ENCODE data around the gene BCAN. TPM values are rescaled to one million over a fixed set of nuclear protein-coding genes. Genes with fewer than 3 reads are reported as not detected.

BCAN gene, protein sequence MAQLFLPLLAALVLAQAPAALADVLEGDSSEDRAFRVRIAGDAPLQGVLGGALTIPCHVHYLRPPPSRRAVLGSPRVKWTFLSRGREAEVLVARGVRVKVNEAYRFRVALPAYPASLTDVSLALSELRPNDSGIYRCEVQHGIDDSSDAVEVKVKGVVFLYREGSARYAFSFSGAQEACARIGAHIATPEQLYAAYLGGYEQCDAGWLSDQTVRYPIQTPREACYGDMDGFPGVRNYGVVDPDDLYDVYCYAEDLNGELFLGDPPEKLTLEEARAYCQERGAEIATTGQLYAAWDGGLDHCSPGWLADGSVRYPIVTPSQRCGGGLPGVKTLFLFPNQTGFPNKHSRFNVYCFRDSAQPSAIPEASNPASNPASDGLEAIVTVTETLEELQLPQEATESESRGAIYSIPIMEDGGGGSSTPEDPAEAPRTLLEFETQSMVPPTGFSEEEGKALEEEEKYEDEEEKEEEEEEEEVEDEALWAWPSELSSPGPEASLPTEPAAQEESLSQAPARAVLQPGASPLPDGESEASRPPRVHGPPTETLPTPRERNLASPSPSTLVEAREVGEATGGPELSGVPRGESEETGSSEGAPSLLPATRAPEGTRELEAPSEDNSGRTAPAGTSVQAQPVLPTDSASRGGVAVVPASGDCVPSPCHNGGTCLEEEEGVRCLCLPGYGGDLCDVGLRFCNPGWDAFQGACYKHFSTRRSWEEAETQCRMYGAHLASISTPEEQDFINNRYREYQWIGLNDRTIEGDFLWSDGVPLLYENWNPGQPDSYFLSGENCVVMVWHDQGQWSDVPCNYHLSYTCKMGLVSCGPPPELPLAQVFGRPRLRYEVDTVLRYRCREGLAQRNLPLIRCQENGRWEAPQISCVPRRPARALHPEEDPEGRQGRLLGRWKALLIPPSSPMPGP
- polyA plus RNA-seq: 1 to 10 TPM in 1 of 4 donors, under 1 TPM in 1, not detected in 2; 0.36 to 1.9 TPM
- long read RNA-seq, donor 1: 0 reads
- long read RNA-seq, donor 2: 0 reads
- long read RNA-seq, donor 3, partial matches to known transcripts: 0 of 6 reads
- long read RNA-seq, donor 3, other reads (novel, unspliced or antisense): 6 of 6 reads
- long read RNA-seq, donor 4: 0 reads
- long read RNA-seq, donor 5: 0 reads
- long read RNA-seq, donor 6: 0 reads
- long read RNA-seq, donor 7: 0 reads
- long read RNA-seq, donor 8: 0 reads
- long read RNA-seq, donor 9: 0 reads
- long read RNA-seq, donor 10, partial matches to known transcripts: 16 of 19 reads
- long read RNA-seq, donor 10, other reads (novel, unspliced or antisense): 0 of 19 reads

DNA sequence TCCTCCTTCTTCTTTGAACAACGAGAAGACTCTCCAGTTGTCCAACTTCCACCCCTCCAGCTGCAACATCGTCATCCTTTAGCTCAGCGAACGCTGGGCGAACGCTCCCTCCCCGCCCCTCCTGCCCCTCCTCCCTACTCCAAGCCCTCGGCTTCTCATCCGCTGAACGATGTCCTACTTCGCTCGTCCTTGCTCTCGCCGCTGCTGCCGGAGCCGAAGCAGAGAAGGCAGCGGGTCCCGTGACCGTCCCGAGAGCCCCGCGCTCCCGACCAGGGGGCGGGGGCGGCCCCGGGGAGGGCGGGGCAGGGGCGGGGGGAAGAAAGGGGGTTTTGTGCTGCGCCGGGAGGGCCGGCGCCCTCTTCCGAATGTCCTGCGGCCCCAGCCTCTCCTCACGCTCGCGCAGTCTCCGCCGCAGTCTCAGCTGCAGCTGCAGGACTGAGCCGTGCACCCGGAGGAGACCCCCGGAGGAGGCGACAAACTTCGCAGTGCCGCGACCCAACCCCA, at the start of gene BCAN:
BCAN (plus strand) TSS at position 357 of the 504 bp plus-strand sequence. CDS start 3,938 bp downstream, outside the sequence.
- H3K27me3 ChIP-seq (ENCODE audit: control insufficient read depth in 3 of 3, insufficient read depth in 3 of 3, low read length in 3 of 3): peaks cover 3 to 69% (median 29%) of the 10 kb centered on the region in 3 donors
- H3K4me3 ChIP-seq (ENCODE audit: low read depth in 1 of 3, low read length in 3 of 3): peak within 1 kb of the TSS in 2 of 3 donors; percentile 23 to 27
- H3K4me1 ChIP-seq (ENCODE audit: control insufficient read depth in 3 of 3, insufficient read depth in 2 of 3, low read depth in 1 of 3, low read length in 2 of 3): peaks cover 0 to 15% (median 0%) of the 10 kb centered on the region in 3 donors
- peak in 1 of 2 donors; percentile 51 for DNase-seq
- 3 to 23% (median 18%) methylated on average over 38 to 46 of the region's 46 CpGs for WGBS, 3 donors
- no peaks in the 10 kb centered on the region for H3K9me3 ChIP-seq (ENCODE audit: control insufficient read depth in 2 of 2, insufficient read depth in 1 of 2, low read depth in 1 of 2, low read length in 1 of 2)
- no peak for FAIRE-seq
- no peak within 1 kb of the TSS for H3K27ac ChIP-seq (ENCODE audit: low read depth in 1 of 3, low read length in 2 of 3)
- peaks cover 0 to 23% (median 5%) of the 10 kb centered on the region in 3 donors for H3K36me3 ChIP-seq (ENCODE audit: control insufficient read depth in 3 of 3, insufficient read depth in 2 of 3, low read depth in 1 of 3, low read length in 3 of 3)

DNA sequence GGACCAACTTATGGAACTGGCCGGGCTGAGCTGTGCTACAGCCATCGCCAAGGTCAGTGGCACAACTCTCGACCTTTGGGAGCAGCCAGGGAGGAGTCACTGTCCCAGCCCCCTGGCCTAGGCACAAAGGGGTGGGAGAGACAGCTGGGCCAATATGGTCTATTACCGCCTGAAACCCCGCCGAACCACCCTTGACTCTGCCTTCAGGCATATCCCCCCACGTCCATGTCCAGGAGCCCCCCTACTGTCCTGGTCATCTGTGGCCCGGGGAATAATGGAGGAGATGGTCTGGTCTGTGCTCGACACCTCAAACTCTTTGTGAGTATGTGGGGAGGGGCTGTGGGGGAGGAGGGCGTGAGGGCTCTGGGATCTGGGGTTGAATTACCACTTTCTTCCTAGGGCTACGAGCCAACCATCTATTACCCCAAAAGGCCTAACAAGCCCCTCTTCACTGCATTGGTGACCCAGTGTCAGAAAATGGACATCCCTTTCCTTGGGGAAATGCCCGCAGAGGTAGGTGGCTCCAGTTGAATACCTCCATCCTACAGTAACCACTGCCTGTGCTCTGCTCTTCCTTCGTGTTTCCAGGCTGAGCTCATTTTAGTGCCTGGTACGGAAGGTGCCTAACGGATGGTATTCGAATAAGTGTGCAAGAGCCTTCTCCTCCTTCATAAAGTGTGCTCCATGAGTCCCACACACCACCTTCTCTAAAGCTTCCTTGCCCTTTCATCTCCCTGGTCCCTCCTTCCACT, 49.6 kb upstream of the BCAN start:
- Histone ChIP-seq H3K27me3 (ENCODE audit: control insufficient read depth in 3 of 3, insufficient read depth in 3 of 3, low read length in 3 of 3) (no peaks in the 10 kb centered on the region), H3K4me3 (ENCODE audit: low read depth in 1 of 3, low read length in 3 of 3) (peak overlapping the region; percentile 69 to 90 (median 71)), H3K36me3 (ENCODE audit: control insufficient read depth in 3 of 3, insufficient read depth in 2 of 3, low read depth in 1 of 3, low read length in 3 of 3) (peaks cover 0 to 39% (median 2%) of the 10 kb centered on the region in 3 donors), H3K4me1 (ENCODE audit: control insufficient read depth in 3 of 3, insufficient read depth in 2 of 3, low read depth in 1 of 3, low read length in 2 of 3) (peaks cover 0 to 7% (median 0%) of the 10 kb centered on the region in 3 donors), H3K9me3 (ENCODE audit: control insufficient read depth in 2 of 2, insufficient read depth in 1 of 2, low read depth in 1 of 2, low read length in 1 of 2) (no peaks in the 10 kb centered on the region), H3K27ac (ENCODE audit: low read depth in 1 of 3, low read length in 2 of 3) (peak overlapping the region; percentile 38 to 75 (median 61))
- FAIRE-seq: no peak
- no peak for DNase-seq
- 36 to 45% (median 37%) methylated on average over 16 of the region's 16 CpGs for WGBS, 3 donors

DNA sequence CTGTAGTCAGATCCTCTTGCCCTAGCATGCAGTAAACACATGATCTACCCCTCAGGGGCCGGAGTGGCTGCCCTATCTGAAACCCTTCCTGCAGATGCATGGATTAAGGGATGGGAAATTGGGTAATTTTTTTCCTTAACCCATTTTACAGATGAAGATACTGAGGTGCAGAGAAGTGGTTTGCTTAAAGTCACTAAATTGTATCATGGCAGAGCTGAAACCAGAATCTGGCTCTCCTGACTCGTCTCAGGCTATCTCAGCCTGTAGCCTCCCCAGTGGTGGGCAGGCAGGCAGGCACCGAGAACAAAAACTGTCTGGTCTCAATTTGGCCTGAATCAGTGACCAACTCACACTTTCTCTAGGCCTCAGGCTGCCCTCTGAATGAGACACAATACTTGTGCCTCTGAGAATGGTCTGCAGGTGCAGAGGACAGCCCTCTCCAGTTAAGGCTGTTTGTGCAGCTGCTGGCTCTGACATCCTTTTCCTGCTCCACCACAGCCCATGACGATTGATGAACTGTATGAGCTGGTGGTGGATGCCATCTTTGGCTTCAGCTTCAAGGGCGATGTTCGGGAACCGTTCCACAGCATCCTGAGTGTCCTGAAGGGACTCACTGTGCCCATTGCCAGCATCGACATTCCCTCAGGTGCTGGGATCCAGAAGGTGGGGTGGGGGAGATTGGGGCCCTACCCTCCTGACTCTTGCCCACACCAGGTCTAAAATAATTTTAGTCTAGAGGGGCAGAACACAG, 48.8 kb upstream of the BCAN start:
- H3K4me1 ChIP-seq (ENCODE audit: control insufficient read depth in 3 of 3, insufficient read depth in 2 of 3, low read depth in 1 of 3, low read length in 2 of 3): peaks cover 0 to 7% (median 0%) of the 10 kb centered on the region in 3 donors
- H3K9me3 ChIP-seq (ENCODE audit: control insufficient read depth in 2 of 2, insufficient read depth in 1 of 2, low read depth in 1 of 2, low read length in 1 of 2): no peaks in the 10 kb centered on the region
- H3K27ac ChIP-seq (ENCODE audit: low read depth in 1 of 3, low read length in 2 of 3): no peak overlapping the region
- H3K36me3 ChIP-seq (ENCODE audit: control insufficient read depth in 3 of 3, insufficient read depth in 2 of 3, low read depth in 1 of 3, low read length in 3 of 3): peaks cover 0 to 46% (median 6%) of the 10 kb centered on the region in 3 donors
- no peaks in the 10 kb centered on the region for H3K27me3 ChIP-seq (ENCODE audit: control insufficient read depth in 3 of 3, insufficient read depth in 3 of 3, low read length in 3 of 3)
- 80 to 82% (median 82%) methylated on average over 8 of the region's 8 CpGs for WGBS, 3 donors
- FAIRE-seq (no peak), DNase-seq (no peak)
- no peak overlapping the region for H3K4me3 ChIP-seq (ENCODE audit: low read depth in 1 of 3, low read length in 3 of 3)

DNA sequence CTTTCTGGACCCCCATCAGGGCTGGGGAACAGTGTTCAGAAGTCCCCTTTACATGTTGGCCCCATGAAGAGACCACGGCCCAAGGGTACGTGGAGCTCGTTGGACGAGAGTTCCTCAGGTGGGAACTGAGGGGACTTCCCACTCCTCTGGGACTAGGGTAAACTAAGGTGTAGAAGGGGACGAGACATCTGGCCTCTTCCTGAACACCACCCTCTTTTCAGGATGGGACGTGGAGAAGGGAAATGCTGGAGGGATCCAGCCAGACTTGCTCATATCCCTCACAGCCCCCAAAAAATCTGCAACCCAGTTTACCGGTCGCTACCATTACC, 48.3 kb upstream of the BCAN start:
- H3K27ac ChIP-seq (ENCODE audit: low read depth in 1 of 3, low read length in 2 of 3): no peak overlapping the region
- no peak for FAIRE-seq
- DNase-seq: no peak
- WGBS, 3 donors: 81 to 91% (median 86%) methylated on average over 8 of the region's 8 CpGs
- peaks cover 0 to 50% (median 8%) of the 10 kb centered on the region in 3 donors for H3K36me3 ChIP-seq (ENCODE audit: control insufficient read depth in 3 of 3, insufficient read depth in 2 of 3, low read depth in 1 of 3, low read length in 3 of 3)
- no peaks in the 10 kb centered on the region for H3K27me3 ChIP-seq (ENCODE audit: control insufficient read depth in 3 of 3, insufficient read depth in 3 of 3, low read length in 3 of 3)
- no peaks in the 10 kb centered on the region for H3K9me3 ChIP-seq (ENCODE audit: control insufficient read depth in 2 of 2, insufficient read depth in 1 of 2, low read depth in 1 of 2, low read length in 1 of 2)
- peaks cover 0 to 7% (median 0%) of the 10 kb centered on the region in 3 donors for H3K4me1 ChIP-seq (ENCODE audit: control insufficient read depth in 3 of 3, insufficient read depth in 2 of 3, low read depth in 1 of 3, low read length in 2 of 3)
- no peak overlapping the region for H3K4me3 ChIP-seq (ENCODE audit: low read depth in 1 of 3, low read length in 3 of 3)

DNA sequence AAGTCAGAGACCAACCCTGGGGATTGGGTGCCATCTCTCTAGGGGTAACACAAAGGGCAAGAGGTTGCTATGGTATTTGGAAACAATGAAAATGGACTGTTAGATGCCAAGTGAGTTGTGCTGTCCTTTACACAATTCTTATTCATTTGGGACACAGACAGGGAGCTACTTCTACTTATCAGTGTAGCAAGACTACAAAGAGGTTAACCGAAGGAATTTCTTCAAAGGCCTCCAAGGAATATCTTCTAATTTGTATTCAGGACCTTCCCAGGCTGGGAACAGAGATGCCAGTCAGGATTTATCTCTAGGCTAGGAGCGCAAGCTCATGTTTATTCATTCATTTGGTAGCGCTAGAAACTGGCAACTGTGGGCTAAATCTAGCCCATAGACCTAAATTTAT, 47.7 kb upstream of the BCAN start:
- no peak overlapping the region for H3K4me3 ChIP-seq (ENCODE audit: low read depth in 1 of 3, low read length in 3 of 3)
- FAIRE-seq: no peak
- H3K9me3 ChIP-seq (ENCODE audit: control insufficient read depth in 2 of 2, insufficient read depth in 1 of 2, low read depth in 1 of 2, low read length in 1 of 2): no peaks in the 10 kb centered on the region
- no peak overlapping the region for H3K27ac ChIP-seq (ENCODE audit: low read depth in 1 of 3, low read length in 2 of 3)
- DNase-seq: no peak
- peaks cover 0 to 7% (median 0%) of the 10 kb centered on the region in 3 donors for H3K4me1 ChIP-seq (ENCODE audit: control insufficient read depth in 3 of 3, insufficient read depth in 2 of 3, low read depth in 1 of 3, low read length in 2 of 3)
- no peaks in the 10 kb centered on the region for H3K27me3 ChIP-seq (ENCODE audit: control insufficient read depth in 3 of 3, insufficient read depth in 3 of 3, low read length in 3 of 3)
- WGBS, 3 donors: 78 to 85% (median 82%) methylated on average over 3 of the region's 3 CpGs
- H3K36me3 ChIP-seq (ENCODE audit: control insufficient read depth in 3 of 3, insufficient read depth in 2 of 3, low read depth in 1 of 3, low read length in 3 of 3): peaks cover 0 to 55% (median 11%) of the 10 kb centered on the region in 3 donors

DNA sequence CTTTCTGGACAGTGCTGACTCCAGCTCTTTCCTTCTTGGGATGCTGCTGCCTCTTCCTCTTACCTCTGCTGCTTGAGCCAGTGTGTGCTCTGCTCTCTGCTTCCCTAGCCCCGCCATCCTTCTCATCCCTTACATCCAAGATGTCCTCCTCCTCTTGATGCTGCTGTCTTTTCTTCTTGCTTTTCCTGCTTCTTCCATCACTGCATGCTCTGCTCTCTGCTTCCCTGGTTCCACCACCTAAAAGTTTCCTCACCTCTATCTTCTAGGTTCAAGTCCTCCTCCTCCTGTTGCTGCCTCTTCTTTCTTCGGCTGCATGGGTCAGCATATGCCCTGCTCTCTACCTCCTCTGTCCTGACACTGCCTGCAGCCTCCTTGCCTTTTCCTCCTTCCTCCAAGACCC, 46.9 kb upstream of the BCAN start:
- no peak overlapping the region for H3K4me3 ChIP-seq (ENCODE audit: low read depth in 1 of 3, low read length in 3 of 3)
- DNase-seq (no peak), FAIRE-seq (no peak)
- WGBS, 3 donors: 87 to 97% (median 95%) methylated on average over 2 of the region's 2 CpGs
- H3K27me3 ChIP-seq (ENCODE audit: control insufficient read depth in 3 of 3, insufficient read depth in 3 of 3, low read length in 3 of 3): no peaks in the 10 kb centered on the region
- H3K9me3 ChIP-seq (ENCODE audit: control insufficient read depth in 2 of 2, insufficient read depth in 1 of 2, low read depth in 1 of 2, low read length in 1 of 2): no peaks in the 10 kb centered on the region
- H3K27ac ChIP-seq (ENCODE audit: low read depth in 1 of 3, low read length in 2 of 3): no peak overlapping the region
- peaks cover 0 to 7% (median 0%) of the 10 kb centered on the region in 3 donors for H3K4me1 ChIP-seq (ENCODE audit: control insufficient read depth in 3 of 3, insufficient read depth in 2 of 3, low read depth in 1 of 3, low read length in 2 of 3)
- H3K36me3 ChIP-seq (ENCODE audit: control insufficient read depth in 3 of 3, insufficient read depth in 2 of 3, low read depth in 1 of 3, low read length in 3 of 3): peaks cover 0 to 55% (median 11%) of the 10 kb centered on the region in 3 donors

DNA sequence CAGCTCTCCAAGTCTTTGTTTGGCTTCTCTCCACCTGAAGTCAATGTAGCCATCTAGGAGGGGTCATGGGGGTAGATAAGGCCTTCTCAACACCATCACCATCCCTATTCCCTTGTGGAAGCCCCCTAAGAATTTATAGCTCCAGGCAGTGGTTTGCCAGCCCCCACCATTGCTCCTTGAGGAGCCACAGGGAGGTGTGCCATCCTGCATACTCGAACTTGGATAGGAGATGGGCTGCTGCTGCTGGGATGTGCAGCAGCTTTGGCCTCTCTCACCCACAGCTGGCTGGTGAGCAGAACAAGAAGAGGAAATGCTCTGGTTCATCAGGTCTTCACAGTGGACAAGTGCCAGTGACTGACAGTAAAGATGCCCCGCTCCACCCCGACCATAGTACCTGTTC, 45.5 kb upstream of the BCAN start:
- 80 to 85% (median 80%) methylated on average over 3 of the region's 3 CpGs for WGBS, 3 donors
- peaks cover 0 to 9% (median 2%) of the 10 kb centered on the region in 3 donors for H3K4me1 ChIP-seq (ENCODE audit: control insufficient read depth in 3 of 3, insufficient read depth in 2 of 3, low read depth in 1 of 3, low read length in 2 of 3)
- no peak overlapping the region for H3K4me3 ChIP-seq (ENCODE audit: low read depth in 1 of 3, low read length in 3 of 3)
- no peak for FAIRE-seq
- no peaks in the 10 kb centered on the region for H3K27me3 ChIP-seq (ENCODE audit: control insufficient read depth in 3 of 3, insufficient read depth in 3 of 3, low read length in 3 of 3)
- H3K27ac ChIP-seq (ENCODE audit: low read depth in 1 of 3, low read length in 2 of 3): no peak overlapping the region
- H3K9me3 ChIP-seq (ENCODE audit: control insufficient read depth in 2 of 2, insufficient read depth in 1 of 2, low read depth in 1 of 2, low read length in 1 of 2): no peaks in the 10 kb centered on the region
- DNase-seq: no peak
- peaks cover 0 to 55% (median 11%) of the 10 kb centered on the region in 3 donors for H3K36me3 ChIP-seq (ENCODE audit: control insufficient read depth in 3 of 3, insufficient read depth in 2 of 3, low read depth in 1 of 3, low read length in 3 of 3)

Measured in small intestine (tissue), 16 donors.